GM21390 (cell line): ENCODE measurements around the gene DHX32.
"Not testable (repeated sequence)": the region's sequence is repeated elsewhere in the genome, so short reads cannot be mapped to it uniquely, and the experiment has no call there.

Source experiments
- ATAC-seq: cut with Tn5 transposase; IDR thresholded peaks from one replicate; pipeline ENCODE4 v1.9.1; 2021; ENCODE audit not compliant: unreplicated experiment

DHX32 gene

GRCh38 chr10:125896088-125896934 is 15.2 kb upstream of the DHX32 start, which contains the start of gene FANK1:
Gene FANK1 (plus strand): TSS chr10:125896564. CDS start chr10:125896643, 79 bp downstream.
- peak; percentile 86 for ATAC-seq

- ATAC-seq: peak; percentile 53
Observed at GRCh38 chr10:125895130-125896087, 14.3 kb upstream of the DHX32 start.

- ATAC-seq: not testable (repeated sequence)
Observed at GRCh38 chr10:125894176-125894575, 13.1 kb upstream of the DHX32 start.

- not testable (repeated sequence) for ATAC-seq
Observed at GRCh38 chr10:125892402-125892801, 11.3 kb upstream of the DHX32 start.

GRCh38 chr10:125889441-125889840 is 8.3 kb upstream of the DHX32 start:
- not testable (repeated sequence) for ATAC-seq

- no peak for ATAC-seq
Observed at GRCh38 chr10:125886914-125887512, 5.9 kb upstream of the DHX32 start.

- no peak for ATAC-seq
Observed at GRCh38 chr10:125883211-125883610, 2.1 kb upstream of the DHX32 start.

GRCh38 chr10:125882596-125882995 is 1.5 kb upstream of the DHX32 start:
- ATAC-seq: no peak

GRCh38 chr10:125880719-125881118 is 373 bp downstream of the DHX32 start:
- ATAC-seq: no peak

- ATAC-seq: no peak
Observed at GRCh38 chr10:125878957-125879835, 1.9 kb downstream of the DHX32 start.

- ATAC-seq: no peak
Observed at GRCh38 chr10:125871338-125871737, 9.8 kb downstream of the DHX32 start.

- ATAC-seq: no peak
Observed at GRCh38 chr10:125868372-125868975, 12.6 kb downstream of the DHX32 start.

GRCh38 chr10:125866421-125867029 is 14.6 kb downstream of the DHX32 start:
- no peak for ATAC-seq

GRCh38 chr10:125865120-125865519 is 16.0 kb downstream of the DHX32 start:
- ATAC-seq: no peak

GRCh38 chr10:125859128-125859817 is 21.8 kb downstream of the DHX32 start:
- ATAC-seq: no peak

GRCh38 chr10:125857185-125857760 is 23.8 kb downstream of the DHX32 start:
- no peak for ATAC-seq

- ATAC-seq: no peak
Observed at GRCh38 chr10:125852487-125852886, 28.6 kb downstream of the DHX32 start.
